NOMO-1 treated with DMSO at 0.1 percent for 48 hours (cell line): ENCODE results near the gene ADAMTS16.
A peak's percentile ranks its signal among the peaks of the same experiment; 100 is the strongest.

ENCODE experiments used
- DNase-seq: peaks from one replicate; lab custom pipeline; 2025; ENCODE audit not compliant: unreplicated experiment; lab: John Stamatoyannopoulos, UW

The ADAMTS16 gene

GRCh38 chr5:5141339-5141599 lies 1.1 kb downstream of the ADAMTS16 start:
- DNase-seq: no peak

GRCh38 chr5:5141625-5142525 lies 1.7 kb downstream of the ADAMTS16 start:
- DNase-seq: peak; percentile 66

- no peak for DNase-seq
Observed at GRCh38 chr5:5144441-5144840, 4.3 kb downstream of the ADAMTS16 start.

GRCh38 chr5:5145651-5146529 lies 5.8 kb downstream of the ADAMTS16 start:
- DNase-seq: no peak

- DNase-seq: no peak
Observed at GRCh38 chr5:5146530-5147160, 6.5 kb downstream of the ADAMTS16 start.

GRCh38 chr5:5149154-5149553 lies 9.0 kb downstream of the ADAMTS16 start:
- DNase-seq: no peak

- DNase-seq: no peak
Observed at GRCh38 chr5:5150667-5151066, 10.5 kb downstream of the ADAMTS16 start.

GRCh38 chr5:5154733-5155132 lies 14.6 kb downstream of the ADAMTS16 start:
- no peak for DNase-seq

- DNase-seq: no peak
Observed at GRCh38 chr5:5155617-5156016, 15.5 kb downstream of the ADAMTS16 start.

- no peak for DNase-seq
Observed at GRCh38 chr5:5156471-5157082, 16.4 kb downstream of the ADAMTS16 start.

GRCh38 chr5:5158472-5158895 lies 18.4 kb downstream of the ADAMTS16 start:
- DNase-seq: no peak

GRCh38 chr5:5159282-5160103 lies 19.4 kb downstream of the ADAMTS16 start:
- no peak for DNase-seq

GRCh38 chr5:5164163-5164562 lies 24.0 kb downstream of the ADAMTS16 start:
- no peak for DNase-seq

- no peak for DNase-seq
Observed at GRCh38 chr5:5165541-5166002, 25.4 kb downstream of the ADAMTS16 start.

- DNase-seq: no peak
Observed at GRCh38 chr5:5169466-5169865, 29.3 kb downstream of the ADAMTS16 start.

GRCh38 chr5:5178136-5178535 lies 38.0 kb downstream of the ADAMTS16 start:
- no peak for DNase-seq

GRCh38 chr5:5178580-5178979 lies 38.5 kb downstream of the ADAMTS16 start:
- DNase-seq: no peak

- DNase-seq: no peak
Observed at GRCh38 chr5:5179079-5179478, 38.9 kb downstream of the ADAMTS16 start.

GRCh38 chr5:5179597-5179996 lies 39.5 kb downstream of the ADAMTS16 start:
- DNase-seq: no peak

- DNase-seq: no peak
Observed at GRCh38 chr5:5181650-5182324, 41.7 kb downstream of the ADAMTS16 start.
